Thyroid gland (tissue), 4 donors: ENCODE data around the gene GCN1. TPM values are rescaled to one million over a fixed set of nuclear protein-coding genes. Genes with fewer than 3 reads are reported as not detected.

Source experiments
- DNase-seq, 2 donors: peaks; one replicate each; pipeline ENCODE4 v3.0.0-alpha.2; 2019
- H3K27ac ChIP-seq, 3 donors: fragments of 200-600 bp; sonication (generic); 1 replicate in 2 of 3; 2 replicates in 1 of 3; pipeline ENCODE4 v1.5.1; 2016 to 2019; ENCODE audit warnings: mild to moderate bottlenecking in 1 of 3, moderate library complexity in 1 of 3
- H3K27me3 ChIP-seq: fragments of 200-600 bp; sonication (generic); one replicate; pipeline ENCODE4 v1.5.1; 2019
- H3K36me3 ChIP-seq, 2 donors: fragments of 200-600 bp; sonication (generic); one replicate each; pipeline ENCODE4 v1.5.1; 2016 to 2019
- H3K4me1 ChIP-seq, 2 donors: fragments of 200-600 bp; sonication (generic); one replicate each; pipeline ENCODE4 v1.5.1; 2017 to 2019
- H3K4me3 ChIP-seq, 3 donors: fragments of 200-600 bp; sonication (generic); replicated peaks in 1 of 3; 1 replicate in 2 of 3; 2 replicates in 1 of 3; pipeline ENCODE4 v1.5.1; 2016; ENCODE audit warnings: mild to moderate bottlenecking in 1 of 3
- H3K9me3 ChIP-seq: fragments of 200-600 bp; sonication (generic); one replicate; pipeline ENCODE4 v1.5.1; 2017
- POLR2A ChIP-seq, 2 donors: fragments of 450-650 bp; IDR thresholded peaks; one replicate each; pipeline ENCODE4 v1.6.1; 2017; ENCODE audit warnings: antibody characterized with exemption in 2 of 2, mild to moderate bottlenecking in 2 of 2, moderate library complexity in 1 of 2
- WGBS, 2 donors: methylation state at CpG; one replicate each; pipeline ENCODE4 v1.1.5; 2017; 5-methylcytosine and 5-hydroxymethylcytosine counted together
- intact Hi-C: fragments of 100-400 bp; cut with DNase I; formaldehyde crosslinking; loops from one replicate; pipeline ENCODE4 v1.15.1; 2023
- total RNA-seq, 4 donors: library from RNA; depleted of rRNA; stranded (reverse); fragments of >200 nt; gene quantifications; one replicate each; pipeline ENCODE4 v1.2.3, GENCODE V29; 2016
- TF ChIP-seq, protein P1 (sequence below), 6 experiments: fragments of 200-600 bp in 3 of 6; fragments of 450-650 bp in 3 of 6; sonication (generic) in 3 of 6; IDR thresholded peaks; one replicate each; pipeline ENCODE4 v1.5.1; 2016 to 2019; ENCODE audit warnings: antibody characterized with exemption in 6 of 6, mild to moderate bottlenecking in 2 of 6, inconsistent platforms in 1 of 6, moderate library complexity in 1 of 6

Gene GCN1
- total RNA-seq, 4 donors from 2014 or later = 44.6 to 111 (median 73.6) TPM

DNA sequence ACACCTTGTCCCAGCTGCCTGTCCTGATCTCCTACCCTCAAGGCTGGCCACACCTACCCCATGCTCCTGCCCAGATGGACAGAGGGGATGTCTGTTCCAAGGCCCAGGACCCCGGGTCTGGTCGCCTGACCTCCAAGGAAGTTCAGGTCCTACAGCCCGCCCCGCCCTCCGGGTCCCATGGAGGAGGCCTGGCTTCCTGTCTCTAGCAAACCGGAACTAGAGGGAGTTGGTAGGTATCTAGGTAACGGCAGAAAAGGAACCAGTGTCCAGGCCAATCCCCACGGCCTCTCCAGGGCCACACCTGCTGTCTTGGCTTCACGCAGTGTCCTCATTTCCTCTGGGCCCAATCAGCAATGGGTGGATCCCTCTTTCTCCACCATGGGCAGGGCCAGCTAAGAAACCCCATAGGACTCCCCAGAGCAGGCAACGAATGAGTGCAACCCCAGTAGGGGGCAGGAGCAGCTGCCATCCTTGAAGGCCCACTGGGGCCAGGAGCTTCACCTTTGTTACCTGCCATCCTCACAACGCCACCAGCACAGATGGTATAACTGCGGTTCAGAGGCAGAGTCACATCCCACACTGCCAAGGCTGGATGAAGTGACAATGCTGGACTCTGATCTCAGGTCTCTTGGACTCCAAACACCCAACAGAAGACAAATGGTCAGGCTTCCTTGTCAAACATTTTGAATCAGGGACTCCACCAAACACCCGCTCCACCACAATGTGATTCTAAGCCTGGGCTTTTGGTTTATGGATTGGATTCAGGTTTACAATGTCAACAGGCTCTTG lies 31.5 kb upstream of the GCN1 start:
- TF ChIP-seq POLR2A (IDR thresholded peaks at IDR 0.05) = no peak
- TF ChIP-seq, protein P1, sequence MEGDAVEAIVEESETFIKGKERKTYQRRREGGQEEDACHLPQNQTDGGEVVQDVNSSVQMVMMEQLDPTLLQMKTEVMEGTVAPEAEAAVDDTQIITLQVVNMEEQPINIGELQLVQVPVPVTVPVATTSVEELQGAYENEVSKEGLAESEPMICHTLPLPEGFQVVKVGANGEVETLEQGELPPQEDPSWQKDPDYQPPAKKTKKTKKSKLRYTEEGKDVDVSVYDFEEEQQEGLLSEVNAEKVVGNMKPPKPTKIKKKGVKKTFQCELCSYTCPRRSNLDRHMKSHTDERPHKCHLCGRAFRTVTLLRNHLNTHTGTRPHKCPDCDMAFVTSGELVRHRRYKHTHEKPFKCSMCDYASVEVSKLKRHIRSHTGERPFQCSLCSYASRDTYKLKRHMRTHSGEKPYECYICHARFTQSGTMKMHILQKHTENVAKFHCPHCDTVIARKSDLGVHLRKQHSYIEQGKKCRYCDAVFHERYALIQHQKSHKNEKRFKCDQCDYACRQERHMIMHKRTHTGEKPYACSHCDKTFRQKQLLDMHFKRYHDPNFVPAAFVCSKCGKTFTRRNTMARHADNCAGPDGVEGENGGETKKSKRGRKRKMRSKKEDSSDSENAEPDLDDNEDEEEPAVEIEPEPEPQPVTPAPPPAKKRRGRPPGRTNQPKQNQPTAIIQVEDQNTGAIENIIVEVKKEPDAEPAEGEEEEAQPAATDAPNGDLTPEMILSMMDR (IDR thresholded peaks at IDR 0.05) = no peak
- 69 to 70% methylated on average over 8 to 10 of the region's 13 CpGs for WGBS, 2 donors
- H3K4me1 ChIP-seq = peaks cover 52 to 65% of the 10 kb centered on the region in 2 donors
- DNase-seq = no peak
- intact Hi-C loops = no loop called here
- no peak overlapping the region for H3K4me3 ChIP-seq
- no peaks in the 10 kb centered on the region for H3K27me3 ChIP-seq
- H3K9me3 ChIP-seq = no peaks in the 10 kb centered on the region
- H3K36me3 ChIP-seq = peaks cover 26% of the 10 kb centered on the region in 2 donors
- H3K27ac ChIP-seq = peak overlapping the region in 2 of 3 donors; percentile 75 to 84

DNA sequence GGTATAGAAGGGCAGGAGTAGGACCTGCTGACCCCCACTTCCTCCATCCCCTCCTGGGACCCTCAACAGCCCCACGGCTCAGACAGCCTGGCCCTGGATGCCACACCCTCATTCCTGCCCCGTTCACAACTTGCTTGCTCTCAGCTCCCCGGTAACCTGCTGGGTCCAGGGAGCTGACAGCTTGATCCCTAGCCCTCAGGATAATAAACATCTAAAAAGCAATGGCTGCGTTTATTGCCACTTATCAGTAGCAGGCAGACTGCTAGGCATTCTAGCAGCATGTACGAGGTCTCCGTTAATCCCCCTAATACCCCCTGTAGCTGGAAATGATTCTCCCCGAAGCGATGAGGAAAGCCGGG lies 30.7 kb upstream of the GCN1 start:
- 39 to 50% methylated on average over 9 of the region's 9 CpGs for WGBS, 2 donors
- intact Hi-C loops = no loop called here
- Histone ChIP-seq H3K4me1 (peaks cover 43 to 56% of the 10 kb centered on the region in 2 donors), H3K9me3 (no peaks in the 10 kb centered on the region), H3K27me3 (no peaks in the 10 kb centered on the region), H3K27ac (peak overlapping the region; percentile 75 to 84 (median 80)), H3K4me3 (no peak overlapping the region), H3K36me3 (peaks cover 32 to 33% of the 10 kb centered on the region in 2 donors)
- TF ChIP-seq POLR2A (IDR thresholded peaks at IDR 0.05) = no peak
- TF ChIP-seq, protein P1 (IDR thresholded peaks at IDR 0.05) = no peak
- DNase-seq = no peak

DNA sequence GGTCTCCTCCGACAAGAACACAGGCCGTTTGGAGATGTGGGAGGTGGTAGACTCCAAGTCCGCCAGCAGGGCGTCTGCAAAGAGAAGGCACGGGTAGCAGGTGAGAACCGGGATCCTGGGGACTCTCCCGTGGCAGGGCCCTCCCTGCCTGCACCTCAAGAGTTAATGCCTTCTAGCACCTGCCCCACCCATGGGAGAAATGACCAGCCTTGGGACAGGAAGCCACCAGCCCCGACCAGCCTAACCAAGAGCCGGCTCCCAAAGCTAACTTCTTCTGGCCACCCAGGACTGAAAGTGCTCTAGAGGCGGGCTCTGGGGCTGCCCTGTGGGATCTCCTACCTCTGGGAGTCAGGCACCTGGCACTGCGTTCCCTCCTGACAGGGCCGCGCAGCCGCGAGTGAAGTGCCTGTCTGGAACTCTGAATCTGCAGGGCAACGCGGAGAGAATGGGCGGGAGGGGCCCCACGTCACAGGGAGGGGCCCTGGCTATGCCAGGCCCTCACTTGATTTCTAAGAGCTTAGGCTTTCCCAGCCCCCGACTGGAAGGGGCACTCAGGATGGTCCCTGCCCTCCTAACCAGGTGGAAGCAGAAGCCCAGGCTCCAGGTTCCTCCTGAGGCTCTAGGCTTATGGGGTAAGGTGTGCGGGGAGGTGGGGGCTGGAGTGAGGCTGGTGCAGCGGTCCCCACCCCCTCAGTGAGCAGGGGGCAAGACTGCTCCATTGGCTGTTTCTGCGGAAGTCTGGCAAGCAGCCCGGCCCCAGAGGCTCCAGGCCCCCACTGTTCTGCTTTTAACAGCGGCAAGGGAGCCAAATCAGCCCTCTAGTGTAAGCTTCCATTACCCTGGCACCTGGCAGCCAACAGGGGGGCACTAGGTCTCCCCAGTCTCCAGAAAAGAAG lies 30.0 kb upstream of the GCN1 start:
- DNase-seq = peak; percentile 94
- H3K4me3 ChIP-seq = no peak overlapping the region
- TF ChIP-seq POLR2A (IDR thresholded peaks at IDR 0.05) = peak in 1 of 2 donors; percentile 83
- TF ChIP-seq, protein P1 (IDR thresholded peaks at IDR 0.05) = peak in 1 of 6 experiments; percentile 20
- peaks cover 37 to 50% of the 10 kb centered on the region in 2 donors for H3K4me1 ChIP-seq
- H3K27me3 ChIP-seq = no peaks in the 10 kb centered on the region
- peaks cover 34 to 38% of the 10 kb centered on the region in 2 donors for H3K36me3 ChIP-seq
- no peaks in the 10 kb centered on the region for H3K9me3 ChIP-seq
- intact Hi-C loops = no loop called here
- H3K27ac ChIP-seq = peak overlapping the region; percentile 75 to 84 (median 80)
- WGBS, 2 donors = 40 to 43% methylated on average over 12 to 14 of the region's 25 CpGs

DNA sequence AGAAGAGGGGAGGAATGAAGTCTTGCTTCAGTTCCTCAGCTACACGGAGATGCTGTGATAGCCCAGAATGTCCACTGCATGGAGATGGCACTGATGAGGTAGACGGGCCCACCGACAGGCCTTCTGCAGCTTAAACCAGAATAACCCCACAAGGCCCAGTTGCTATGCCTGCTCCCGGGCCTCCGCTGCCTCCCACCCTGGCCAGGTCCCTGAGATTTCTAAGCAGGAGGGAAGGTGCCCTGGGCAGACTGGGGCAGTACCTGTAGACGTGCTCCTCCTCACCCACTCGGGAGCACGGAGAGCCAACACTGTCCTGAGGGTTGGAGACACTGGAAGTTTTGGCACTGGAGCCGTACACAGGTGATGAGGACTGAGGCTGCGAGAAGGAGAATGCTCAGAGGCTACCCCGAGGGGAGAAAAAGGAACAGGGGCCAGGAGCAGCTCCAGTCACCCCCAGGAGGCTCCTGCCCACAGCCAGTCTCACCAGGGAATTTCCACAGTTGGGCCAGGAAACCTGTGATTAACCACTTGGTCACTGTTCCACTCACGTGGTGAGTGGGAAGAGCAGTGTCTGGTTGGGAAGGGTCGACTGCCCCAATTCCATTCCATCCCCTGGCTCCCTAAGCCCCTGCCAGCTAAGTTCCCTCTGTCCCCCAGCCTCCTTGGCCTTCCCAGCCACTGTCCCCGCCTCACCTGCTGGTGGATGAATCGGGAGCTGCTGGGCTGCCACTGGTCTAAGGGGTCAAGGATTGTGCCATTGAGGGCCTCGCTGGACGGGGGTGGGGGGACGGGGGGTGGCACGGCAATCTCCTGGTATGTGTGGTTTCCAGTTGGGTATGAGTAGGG lies 29.2 kb upstream of the GCN1 start:
- intact Hi-C loops = no loop called here
- DNase-seq = no peak
- H3K9me3 ChIP-seq = no peaks in the 10 kb centered on the region
- peaks cover 28 to 41% of the 10 kb centered on the region in 2 donors for H3K4me1 ChIP-seq
- H3K4me3 ChIP-seq = no peak overlapping the region
- H3K27me3 ChIP-seq = no peaks in the 10 kb centered on the region
- H3K27ac ChIP-seq = peak overlapping the region; percentile 75 to 84 (median 80)
- H3K36me3 ChIP-seq = peaks cover 43 to 47% of the 10 kb centered on the region in 2 donors
- TF ChIP-seq, protein P1 (IDR thresholded peaks at IDR 0.05) = no peak
- TF ChIP-seq POLR2A (IDR thresholded peaks at IDR 0.05) = no peak
- 81 to 85% methylated on average over 15 to 19 of the region's 19 CpGs for WGBS, 2 donors
